IMR-90 (cell line): ENCODE data around the gene FOXF1. TPM values are rescaled to one million over a fixed set of nuclear protein-coding genes. Genes with fewer than 3 reads are reported as not detected.

ENCODE experiments used
- ATAC-seq: fragments of 200-7000 bp; cut with Tn5 transposase; 2 replicates; pipeline ENCODE4 v1.9.1; 2020; ENCODE audit warnings: low read depth, mild to moderate bottlenecking, moderate library complexity
- BruUV-seq: library from RNA; stranded (reverse); fragments of 400-500 nt; replicated peaks from 2 replicates; lab custom pipeline; 2021; lab: Mats Ljungman, UMichigan
- CTCF ChIA-PET: fragments of 300-600 bp; formaldehyde crosslinking; extraction: SDS; loops from one replicate; lab custom pipeline; 2021; ENCODE audit warnings: antibody characterized with exemption; lab: Yijun Ruan, JAX
- POLR2A ChIA-PET: fragments of 300-600 bp; sonication (Branson Sonifier 250); formaldehyde crosslinking; loops from one replicate; lab custom pipeline; 2022; ENCODE audit warnings: antibody characterized with exemption; ENCODE audit not compliant: unreplicated experiment; lab: Charles Lee
- DNase-seq: peaks from one replicate; pipeline ENCODE4 v3.0.0; 2013
- H2AFZ ChIP-seq: replicated peaks from 2 replicates; pipeline ENCODE3; 2013; ENCODE audit warnings: low read length, mild to moderate bottlenecking; ENCODE audit not compliant: poor library complexity
- H2AK5ac ChIP-seq: 2 replicates; pipeline ENCODE4 v1.6.1; 2013; ENCODE audit warnings: low read depth, low read length, inconsistent platforms
- H2AK9ac ChIP-seq: replicated peaks from 2 replicates; pipeline ENCODE3; 2013; ENCODE audit warnings: mild to moderate bottlenecking, low read depth, low read length, moderate library complexity; ENCODE audit not compliant: poor library complexity
- H2BK120ac ChIP-seq: 2 replicates; pipeline ENCODE4 v1.6.1; 2013; ENCODE audit warnings: low read depth, low read length, inconsistent platforms
- H2BK15ac ChIP-seq: 3 replicates; pipeline ENCODE4 v1.6.1; 2013; ENCODE audit warnings: low read depth, low read length, inconsistent platforms
- H2BK20ac ChIP-seq: 2 replicates; pipeline ENCODE4 v1.6.1; 2013; ENCODE audit warnings: low read depth, mild to moderate bottlenecking, inconsistent platforms, low read length, moderate library complexity
- H2BK5ac ChIP-seq: 2 replicates; pipeline ENCODE4 v1.6.1; 2013; ENCODE audit warnings: mild to moderate bottlenecking, low read depth, low read length, inconsistent platforms; ENCODE audit not compliant: poor library complexity, severe bottlenecking
- H3K14ac ChIP-seq: replicated peaks from 2 replicates; pipeline ENCODE4 v1.6.1; 2013; ENCODE audit warnings: low read depth, low read length, inconsistent platforms
- H3K18ac ChIP-seq: 2 replicates; pipeline ENCODE4 v1.6.1; 2013; ENCODE audit warnings: low read depth, low read length, control low read depth
- H3K23ac ChIP-seq: 2 replicates; pipeline ENCODE4 v1.6.1; 2013; ENCODE audit warnings: low read depth, low read length, inconsistent platforms
- H3K27ac ChIP-seq: 2 replicates; pipeline ENCODE4 v1.5.1; 2013; ENCODE audit warnings: mild to moderate bottlenecking, control low read depth, low read length; ENCODE audit not compliant: insufficient read depth
- H3K27me3 ChIP-seq: 2 replicates; pipeline ENCODE4 v1.6.1; 2013; ENCODE audit warnings: low read length; ENCODE audit not compliant: control insufficient read depth, insufficient read depth
- H3K36me3 ChIP-seq: 2 replicates; pipeline ENCODE4 v1.6.1; 2013; ENCODE audit warnings: low read length, mixed read lengths; ENCODE audit not compliant: control insufficient read depth, insufficient read depth
- H3K4ac ChIP-seq: 2 replicates; pipeline ENCODE4 v1.6.1; 2013; ENCODE audit warnings: low read depth, low read length, inconsistent platforms
- H3K4me1 ChIP-seq: 2 replicates; pipeline ENCODE4 v1.6.1; 2013; ENCODE audit warnings: low read length, mixed read lengths; ENCODE audit not compliant: control insufficient read depth, insufficient read depth
- H3K4me2 ChIP-seq: 2 replicates; pipeline ENCODE4 v1.6.1; 2013; ENCODE audit warnings: low read depth, mild to moderate bottlenecking, control low read depth, low read length, moderate library complexity
- H3K4me3 ChIP-seq: 2 replicates; pipeline ENCODE4 v1.5.1; 2013; ENCODE audit warnings: low read depth, mild to moderate bottlenecking, control low read depth, low read length, moderate library complexity; ENCODE audit not compliant: insufficient read depth
- H3K56ac ChIP-seq: 2 replicates; pipeline ENCODE4 v1.6.1; 2013; ENCODE audit warnings: low read length, inconsistent platforms; ENCODE audit not compliant: insufficient read depth; ENCODE audit errors: extremely low read depth
- H3K79me1 ChIP-seq, 2 experiments: 2 replicates each; pipeline ENCODE4 v1.6.1; 2013; ENCODE audit warnings: low read length in 2 of 2, inconsistent platforms in 1 of 2, low read depth in 1 of 2
- H3K9ac ChIP-seq: 2 replicates; pipeline ENCODE4 v1.6.1; 2013; ENCODE audit warnings: low read depth, low read length, control low read depth
- H3K9me1 ChIP-seq: 2 replicates; pipeline ENCODE4 v1.6.1; 2013; ENCODE audit warnings: low read length, inconsistent platforms; ENCODE audit not compliant: insufficient read depth
- H3K9me3 ChIP-seq: 2 replicates; pipeline ENCODE4 v1.6.1; 2013; ENCODE audit warnings: low read length; ENCODE audit not compliant: control insufficient read depth, insufficient read depth
- H4K20me1 ChIP-seq: 2 replicates; pipeline ENCODE4 v1.6.1; 2013; ENCODE audit warnings: low read length, inconsistent platforms; ENCODE audit not compliant: insufficient read depth
- H4K5ac ChIP-seq: 2 replicates; pipeline ENCODE4 v1.6.1; 2013; ENCODE audit warnings: mild to moderate bottlenecking, low read depth, low read length, control low read depth
- H4K8ac ChIP-seq, 2 experiments: 2 replicates each; pipeline ENCODE4 v1.6.1; 2013; ENCODE audit warnings: low read depth in 2 of 2, low read length in 2 of 2, control low read depth in 1 of 2, inconsistent platforms in 1 of 2
- H4K91ac ChIP-seq: 2 replicates; pipeline ENCODE4 v1.6.1; 2013; ENCODE audit warnings: low read depth, low read length, inconsistent platforms; ENCODE audit not compliant: insufficient read depth
- CEBPB ChIP-seq: IDR thresholded peaks from 2 replicates; pipeline ENCODE4 v1.6.1; 2012; ENCODE audit warnings: low read depth, low read length, improper control_type of control experiment
- CTCF ChIP-seq: conservative IDR thresholded peaks from 2 replicates; pipeline ENCODE4 v1.5.1; 2012; ENCODE audit warnings: mild to moderate bottlenecking, low read depth, low read length, improper control_type of control experiment
- MAFK ChIP-seq: IDR thresholded peaks from 2 replicates; pipeline ENCODE4 v1.6.1; 2012; ENCODE audit warnings: low read depth, low read length, improper control_type of control experiment
- POLR2A ChIP-seq: IDR thresholded peaks from 2 replicates; pipeline ENCODE4 v1.6.1; 2012; ENCODE audit warnings: mild to moderate bottlenecking, low read depth, low read length
- RAD21 ChIP-seq: IDR thresholded peaks from 2 replicates; pipeline ENCODE4 v1.6.1; 2012; ENCODE audit warnings: low read length, improper control_type of control experiment
- WGBS, 2 experiments: methylation state at CpG; one replicate each; pipeline versions ENCODE4 v1.1.5 to v1.1.7; 2013; ENCODE audit warnings: missing lambda C conversion rate in 2 of 2; ENCODE audit not compliant: insufficient read length in 1 of 2; ENCODE audit errors: extremely low coverage in 2 of 2; 5-methylcytosine and 5-hydroxymethylcytosine counted together
- dilution Hi-C: fragments of 300-500 bp; cut with HindIII; formaldehyde crosslinking; loops from one replicate; pipeline ENCODE4 v1.14.3; 2018; ENCODE audit warnings: low sequenced_read_pairs; ENCODE audit not compliant: unreplicated experiment
- in situ Hi-C: fragments of 300-500 bp; cut with MboI; formaldehyde crosslinking; loops from 3 replicates; pipeline ENCODE4 v1.14.3; 2019; ENCODE audit warnings: low sequenced_read_pairs, inconsistent platforms, mixed read lengths
- intact Hi-C: fragments of 100-400 bp; cut with micrococcal nuclease; formaldehyde crosslinking; loops from 2 replicates; pipeline ENCODE4 v1.10.0; 2022
- polyA plus RNA-seq, 3 experiments: library from polyadenylated mRNA; depleted of rRNA; stranded (reverse); fragments of >200 nt; gene quantifications; 2 replicates each; pipeline ENCODE4 v1.2.3, GENCODE V29; 2012; ENCODE audit warnings: low replicate concordance in 1 of 3
- total RNA-seq: library from RNA; depleted of rRNA; stranded (reverse); fragments of >200 nt; gene quantifications from 2 replicates; pipeline ENCODE4 v1.2.3, GENCODE V29; 2012
- TF ChIP-seq, protein P1 (sequence below): fragments of 150-350 bp; IDR thresholded peaks from 2 replicates; pipeline ENCODE4 v1.6.1; 2016; ENCODE audit warnings: low read depth, mild to moderate bottlenecking, low read length, moderate library complexity, borderline replicate concordance

FOXF1 gene
- total and polyA plus RNA-seq, 2 of the 4 experiments (the other 2 are of a cell fraction) = 2.7 to 33.0 TPM

- TF ChIP-seq CTCF = no peak
Measured at GRCh38 chr16:86530251-86531190, 20.2 kb downstream of the FOXF1 start (continued).

DNA sequence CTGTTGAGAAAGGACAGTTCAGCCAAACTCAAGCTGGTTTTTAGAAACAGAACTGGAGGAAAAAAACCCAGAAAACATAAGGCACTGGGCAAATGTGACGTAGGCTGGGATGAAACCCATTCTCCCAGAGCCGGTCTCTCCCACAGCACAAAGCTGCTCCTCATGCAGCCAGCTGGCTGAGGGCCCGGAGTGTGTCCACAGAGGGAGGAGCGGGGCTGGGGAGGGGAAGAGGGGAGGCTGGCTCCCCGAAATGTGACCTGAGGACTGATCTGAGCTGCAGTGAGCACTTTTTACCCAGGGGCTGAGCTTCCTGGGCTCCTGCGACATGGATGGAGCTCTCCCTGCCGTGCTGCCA, 20.8 kb downstream of the FOXF1 start:
- Histone ChIP-seq H3K14ac (no peak overlapping the region), H4K5ac (no peak overlapping the region), H4K8ac (no peak overlapping the region), H2AFZ (no peak overlapping the region), H3K27ac (no peak overlapping the region), H3K9me3 (no peaks in the 10 kb centered on the region), H3K4me3 (no peak overlapping the region), H3K79me1 (no peaks in the 10 kb centered on the region), H4K20me1 (no peaks in the 10 kb centered on the region), H3K4me1 (no peaks in the 10 kb centered on the region), H4K91ac (no peak overlapping the region), H2BK120ac (no peak overlapping the region), H3K9ac (no peak overlapping the region), H3K4ac (no peak overlapping the region), H3K56ac (no peak overlapping the region), H2BK5ac (no peak overlapping the region), H2AK5ac (no peak overlapping the region), H3K23ac (no peak overlapping the region), H2BK15ac (no peak overlapping the region), H3K27me3 (no peaks in the 10 kb centered on the region), H3K4me2 (no peak overlapping the region), H2BK20ac (no peak overlapping the region), H2AK9ac (peak overlapping the region; percentile 20), H3K9me1 (no peaks in the 10 kb centered on the region), H3K18ac (no peak overlapping the region), H3K36me3 (peaks cover 5% of the 10 kb centered on the region)
- dilution Hi-C loops (no loop called here), intact Hi-C loops (no loop called here), in situ Hi-C loops (no loop called here)
- no TSS peak for BruUV-seq
- WGBS, 2 experiments = 79% methylated on average over 2 of the region's 7 CpGs; no CpG with 5 or more reads in 1 of the 2 experiments
- no peak for DNase-seq
- ChIA-PET CTCF (no interaction called here), POLR2A (no interaction called here)
- peak; percentile 54 for ATAC-seq
- TF ChIP-seq RAD21 = no peak
- TF ChIP-seq MAFK = no peak
- no peak for TF ChIP-seq CTCF
- no peak for TF ChIP-seq POLR2A
- TF ChIP-seq CEBPB = no peak
- TF ChIP-seq, protein P1, sequence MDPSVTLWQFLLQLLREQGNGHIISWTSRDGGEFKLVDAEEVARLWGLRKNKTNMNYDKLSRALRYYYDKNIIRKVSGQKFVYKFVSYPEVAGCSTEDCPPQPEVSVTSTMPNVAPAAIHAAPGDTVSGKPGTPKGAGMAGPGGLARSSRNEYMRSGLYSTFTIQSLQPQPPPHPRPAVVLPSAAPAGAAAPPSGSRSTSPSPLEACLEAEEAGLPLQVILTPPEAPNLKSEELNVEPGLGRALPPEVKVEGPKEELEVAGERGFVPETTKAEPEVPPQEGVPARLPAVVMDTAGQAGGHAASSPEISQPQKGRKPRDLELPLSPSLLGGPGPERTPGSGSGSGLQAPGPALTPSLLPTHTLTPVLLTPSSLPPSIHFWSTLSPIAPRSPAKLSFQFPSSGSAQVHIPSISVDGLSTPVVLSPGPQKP = no peak
